ENCODE data around the gene SDS.

The SDS gene

DNA sequence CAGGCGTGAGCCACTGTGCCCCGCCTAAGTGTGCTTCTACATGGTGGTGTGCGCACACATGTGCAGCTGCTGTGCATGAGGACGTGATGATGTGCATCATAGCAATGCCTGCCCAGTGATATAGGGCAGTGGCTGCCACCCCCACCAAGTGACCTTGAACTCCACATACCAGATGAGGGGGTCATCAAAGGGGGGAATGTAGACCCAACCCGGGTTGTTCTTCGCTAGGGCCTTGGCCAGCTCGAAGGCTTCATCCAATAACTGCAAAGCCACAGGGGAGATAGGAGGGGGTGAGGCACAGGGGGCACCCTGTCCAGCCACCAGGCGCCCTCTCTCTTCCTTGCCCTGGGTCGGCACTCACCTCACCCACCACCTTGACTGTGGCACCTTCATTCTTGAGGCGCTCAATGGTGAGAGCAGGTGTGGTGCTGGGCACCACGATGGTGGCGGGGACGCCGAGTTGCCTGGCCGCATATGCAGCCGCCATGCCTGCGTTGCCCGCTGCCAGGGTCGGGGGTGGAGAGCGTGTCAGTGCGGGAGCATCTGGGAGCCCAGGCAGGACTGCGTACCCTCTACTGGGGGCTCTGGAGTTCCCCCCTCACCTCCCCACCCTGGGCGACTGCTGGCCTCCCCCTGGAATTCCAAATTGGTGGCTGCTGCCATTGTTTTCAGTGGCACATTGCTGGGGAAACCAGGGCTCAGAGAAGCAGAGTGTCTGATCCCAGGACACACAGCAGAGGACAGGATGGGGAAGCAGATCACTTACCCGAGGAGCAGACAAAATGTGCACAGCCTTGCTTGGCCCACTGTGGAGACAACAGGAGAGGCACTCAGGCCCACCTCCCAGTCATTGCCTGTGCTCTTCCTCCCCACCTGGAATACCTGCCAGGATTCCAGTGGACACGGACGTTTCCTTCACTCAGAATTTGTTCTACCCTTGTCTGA is 5.1 kb downstream of the SDS start:
- DNase-seq: no peak

GRCh38 chr12:113397497-113398197 is 6.0 kb downstream of the SDS start:
- DNase-seq: no peak

DNA sequence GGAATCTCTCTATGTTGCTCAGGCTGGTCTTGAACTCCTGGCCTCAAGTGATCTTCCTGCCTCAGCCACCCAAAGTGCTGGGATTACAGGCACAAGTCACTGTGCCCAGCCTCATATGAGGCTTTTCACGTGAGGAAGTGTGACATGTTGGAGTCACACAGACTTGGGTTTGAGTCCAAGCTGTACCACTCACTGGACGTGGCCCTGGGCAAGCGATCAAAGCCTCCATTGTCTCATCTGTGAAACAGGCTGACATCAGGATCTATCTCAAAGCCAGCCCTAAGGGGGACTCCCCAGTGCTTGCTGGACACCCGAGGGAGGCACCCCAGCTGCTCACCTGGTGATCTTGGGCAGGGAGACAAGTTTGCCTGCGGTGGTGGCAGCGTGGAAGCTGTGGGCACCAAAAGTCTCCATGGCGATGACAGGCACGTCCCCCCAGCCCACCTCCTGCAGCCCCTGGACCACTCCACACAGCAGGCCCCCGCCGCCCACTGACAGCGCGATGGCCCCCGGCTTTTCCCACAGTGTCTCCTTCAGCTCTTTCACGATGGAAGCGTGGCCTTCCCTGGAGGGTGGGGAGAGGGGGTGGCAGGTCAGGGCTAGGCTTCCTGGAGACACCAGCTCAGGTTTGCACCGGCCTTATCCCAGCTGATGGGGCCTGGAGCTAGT is 6.7 kb downstream of the SDS start:
- DNase-seq: no peak

DNA sequence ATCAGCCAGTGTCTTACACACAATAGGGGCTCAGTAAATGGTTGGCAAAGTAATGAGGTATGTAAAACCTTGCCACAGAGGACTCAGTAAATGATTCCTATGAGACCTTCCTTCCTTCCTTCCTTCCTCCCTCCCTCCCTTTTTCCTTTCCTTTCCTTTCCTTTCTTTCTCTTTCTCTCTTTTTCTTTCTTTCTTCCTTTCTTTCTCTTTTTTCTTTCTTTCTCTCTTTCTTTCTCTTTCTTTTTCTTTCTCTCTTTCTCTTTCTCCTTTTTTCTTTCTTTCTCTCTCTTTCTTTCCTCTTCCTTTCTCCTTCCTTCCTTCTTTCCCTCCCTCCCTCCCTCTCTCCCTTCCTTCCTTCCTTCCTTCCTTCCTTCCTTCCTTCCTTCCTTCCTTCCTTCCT is 7.5 kb downstream of the SDS start:
- no peak for DNase-seq

DNA sequence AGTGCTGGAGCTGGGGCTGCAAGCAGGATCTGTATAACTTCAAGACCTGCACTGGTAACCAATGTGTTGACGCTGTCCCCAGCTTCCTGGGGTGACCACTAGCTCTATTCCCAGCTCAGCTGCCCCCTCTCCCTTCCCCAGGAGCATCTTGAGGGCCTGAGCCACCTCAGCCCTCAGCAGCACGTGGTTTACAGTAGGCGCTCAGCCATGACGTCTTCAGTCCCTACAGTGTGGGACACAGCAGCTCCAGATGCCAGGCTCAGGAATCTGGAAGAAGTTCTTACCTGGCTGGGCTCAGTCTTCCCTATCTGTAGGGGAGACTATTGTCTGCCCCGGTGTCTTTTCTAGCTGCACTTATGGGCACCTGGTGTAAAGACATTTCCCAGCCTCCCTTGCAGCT is 8.6 kb downstream of the SDS start:
- DNase-seq: no peak

- DNase-seq: no peak
Measured at GRCh38 chr12:113393749-113394148, 9.9 kb downstream of the SDS start.

DNA sequence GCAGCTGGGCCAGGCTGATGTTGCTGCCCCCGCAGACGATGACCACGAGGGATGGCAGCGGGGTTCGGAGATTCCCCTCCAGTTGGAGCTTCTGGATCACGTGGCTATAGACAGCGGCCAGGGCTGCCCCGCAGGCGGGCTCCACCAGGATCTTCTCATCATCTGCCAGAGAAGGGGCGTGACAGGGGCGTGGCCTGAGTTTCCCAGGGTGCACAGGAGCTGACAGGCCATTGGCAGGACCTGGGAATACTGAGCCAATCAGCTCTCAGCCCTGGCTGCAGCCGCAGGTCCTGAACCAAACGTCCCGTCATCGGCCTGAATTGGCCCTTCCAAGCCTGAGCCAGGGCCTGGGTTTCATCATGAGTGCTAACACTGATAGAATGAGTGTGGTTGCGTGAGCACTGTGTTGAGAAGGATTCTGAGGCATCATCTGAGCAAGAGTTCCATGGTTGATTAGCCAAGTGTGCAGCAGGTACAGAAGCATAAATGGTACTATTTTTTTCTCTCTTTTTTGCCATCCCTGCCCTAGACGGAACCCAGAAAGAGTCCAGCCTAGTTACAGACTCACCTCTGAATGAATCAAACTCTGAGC is 10.6 kb downstream of the SDS start:
- DNase-seq: no peak

- no peak for DNase-seq
Measured at GRCh38 chr12:113392520-113392919, 11.2 kb downstream of the SDS start.

GRCh38 chr12:113391650-113392337 is 11.9 kb downstream of the SDS start:
- DNase-seq: no peak

DNA sequence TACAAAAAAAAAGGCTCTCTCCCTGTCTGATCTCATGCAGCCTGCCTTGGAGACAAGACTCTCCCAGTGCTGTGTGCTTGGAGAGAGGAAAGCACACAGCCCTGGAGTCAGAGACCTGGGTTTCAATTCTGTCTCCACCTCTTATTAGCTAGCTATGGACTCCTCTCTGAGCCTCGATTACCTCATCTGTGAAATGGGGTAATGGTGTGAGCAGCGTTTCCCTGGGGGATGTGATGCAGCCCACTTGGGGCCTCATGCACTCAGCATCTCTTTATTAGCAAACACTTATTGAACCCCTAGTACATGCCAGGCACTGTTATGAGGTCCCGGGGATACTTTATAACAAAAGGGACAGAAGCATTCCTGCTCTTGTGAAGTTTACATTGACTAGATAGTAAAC is 12.5 kb downstream of the SDS start:
- no peak for DNase-seq

- DNase-seq: no peak
Measured at GRCh38 chr12:113390064-113391043, 13.3 kb downstream of the SDS start.

DNA sequence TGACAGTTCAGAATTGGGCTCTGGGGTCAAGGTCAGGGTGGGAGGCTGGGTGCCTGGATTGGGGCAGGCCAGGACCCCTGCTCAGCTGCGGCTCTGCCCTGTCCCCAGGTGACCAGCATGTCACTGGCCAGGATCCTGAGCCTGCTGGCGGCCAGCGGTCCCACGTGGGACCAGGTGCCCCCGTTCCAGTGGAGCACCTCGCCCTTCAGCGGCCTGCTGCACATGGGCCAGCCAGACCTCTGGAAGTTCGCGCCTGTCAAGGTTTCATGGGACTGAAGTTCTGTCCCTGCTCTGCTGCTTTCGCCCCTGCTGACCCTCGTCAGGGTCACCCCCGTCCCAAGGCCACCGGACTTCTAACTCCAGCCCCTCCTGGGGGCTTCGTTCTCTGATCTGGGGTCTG is 15.3 kb downstream of the SDS start:
- no peak for DNase-seq

GRCh38 chr12:113387631-113388030 is 16.1 kb downstream of the SDS start:
- no peak for DNase-seq

DNA sequence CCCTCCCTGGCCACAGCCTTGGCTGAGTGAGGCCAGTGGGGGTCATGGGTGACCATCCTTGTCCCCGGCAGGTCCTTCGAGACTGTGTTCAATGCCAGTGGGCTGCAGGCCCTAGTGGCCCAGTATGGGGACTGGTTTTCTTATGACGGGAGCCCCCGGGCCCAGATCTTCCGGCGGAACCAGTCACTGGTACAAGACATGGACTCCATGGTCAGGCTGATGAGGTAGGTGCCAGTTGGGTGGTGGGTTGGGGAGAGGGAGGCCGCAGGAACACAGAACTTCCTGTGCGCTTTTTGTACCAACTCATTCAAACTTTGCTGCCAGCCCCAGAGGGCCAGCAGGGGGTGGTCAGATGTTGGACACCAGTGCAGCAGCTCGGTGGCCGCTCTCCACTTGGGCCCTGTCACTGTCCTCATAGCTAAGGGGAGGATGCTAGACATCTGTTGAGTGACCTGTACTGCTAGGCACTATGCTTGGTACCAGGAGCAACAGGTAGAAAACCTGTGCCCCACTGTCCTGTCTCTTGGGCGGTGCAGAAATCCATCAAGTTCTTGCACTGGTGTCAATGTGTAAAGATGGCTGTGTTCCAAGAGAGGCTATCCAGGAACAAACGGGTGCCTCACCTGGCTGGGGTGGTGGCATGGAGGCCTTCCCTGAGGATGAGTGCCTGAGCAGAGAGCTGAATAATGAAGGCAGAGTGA is 16.7 kb downstream of the SDS start:
- no peak for DNase-seq

DNA sequence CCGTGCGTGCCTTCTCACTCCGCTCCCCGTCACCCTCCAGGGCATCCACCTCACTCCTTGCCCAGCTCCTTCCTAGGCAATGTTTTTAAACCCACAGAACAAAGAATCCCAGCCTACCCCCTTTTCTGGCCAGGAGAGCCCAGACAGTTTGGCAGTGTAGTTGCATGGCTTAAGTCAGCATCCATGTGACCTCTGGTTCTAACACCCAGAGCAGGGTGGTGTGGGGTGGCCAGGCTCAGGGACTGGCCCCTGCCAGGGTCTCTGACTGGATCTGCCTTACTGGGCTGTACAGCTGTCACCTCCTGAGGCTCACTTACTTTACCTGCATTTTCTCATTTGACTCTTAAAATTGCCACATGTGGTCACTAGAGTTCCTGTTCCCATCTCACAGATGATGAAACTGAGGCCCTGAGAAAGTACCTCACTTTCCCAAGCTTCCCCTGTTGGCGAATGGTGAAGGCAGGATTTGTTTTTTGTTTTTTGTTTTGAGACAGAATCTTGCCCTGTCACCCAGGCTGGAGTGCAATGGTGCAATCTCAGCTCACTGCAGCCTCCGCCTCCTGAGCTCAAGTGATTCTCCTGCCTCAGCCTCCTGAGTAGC is 18.3 kb downstream of the SDS start:
- DNase-seq: no peak

DNA sequence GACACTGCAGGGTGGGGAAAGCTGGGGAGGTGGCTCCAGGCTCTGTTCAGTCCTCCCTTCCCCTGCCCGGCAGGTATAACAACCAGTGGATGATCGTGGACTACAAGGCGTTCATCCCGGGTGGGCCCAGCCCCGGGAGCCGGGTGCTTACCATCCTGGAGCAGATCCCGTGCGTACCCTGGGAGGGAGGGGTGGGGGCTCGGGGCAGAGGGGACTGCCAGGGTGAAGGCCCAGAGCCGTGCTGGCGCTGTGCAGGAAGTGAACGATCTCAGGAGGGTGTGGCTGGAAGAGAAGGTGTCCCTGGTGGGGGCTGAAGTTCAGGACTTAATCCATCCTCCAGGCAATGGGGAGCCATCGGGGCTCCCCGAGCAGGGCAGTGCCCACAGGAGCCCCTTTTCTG is 18.9 kb downstream of the SDS start:
- no peak for DNase-seq

GRCh38 chr12:113382206-113382605 is 21.5 kb downstream of the SDS start:
- no peak for DNase-seq

DNA sequence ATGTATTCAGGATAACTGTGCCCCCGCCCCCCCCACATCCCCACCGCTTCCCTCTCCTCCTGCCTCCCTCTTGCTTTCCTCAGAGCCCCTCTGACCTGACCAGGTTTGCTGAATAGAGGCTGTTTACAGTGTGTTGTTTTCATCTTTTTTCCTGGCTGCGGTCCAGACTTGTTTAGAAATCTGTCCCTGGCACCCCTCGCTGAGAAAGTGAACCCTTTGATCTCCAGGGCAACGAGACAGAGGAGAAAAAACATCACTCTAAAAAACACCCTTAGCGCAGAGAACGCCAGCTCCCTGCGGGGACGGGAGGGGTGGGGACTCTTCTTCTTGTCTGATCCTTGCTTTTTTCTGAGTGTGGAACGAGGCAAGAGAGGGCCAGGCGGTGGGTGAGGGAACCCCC is 22.5 kb downstream of the SDS start:
- DNase-seq: no peak

- DNase-seq: no peak
Measured at GRCh38 chr12:113378291-113378690, 25.4 kb downstream of the SDS start.

- no peak for DNase-seq
Measured at GRCh38 chr12:113374823-113375428, 28.8 kb downstream of the SDS start.
